Activated T-cell treated with anti-CD3 and anti-CD28 coated beads for 48 hours (primary cell): ENCODE measurements around the gene USP12.
"Not testable (repeated sequence)": the region's sequence is repeated elsewhere in the genome, so short reads cannot be mapped to it uniquely, and the experiment has no call there.

Source experiments
- DNase-seq: peaks from one replicate; pipeline ENCODE4 v3.0.0-alpha.2; 2020; ENCODE audit warnings: low read depth

Gene USP12, protein sequence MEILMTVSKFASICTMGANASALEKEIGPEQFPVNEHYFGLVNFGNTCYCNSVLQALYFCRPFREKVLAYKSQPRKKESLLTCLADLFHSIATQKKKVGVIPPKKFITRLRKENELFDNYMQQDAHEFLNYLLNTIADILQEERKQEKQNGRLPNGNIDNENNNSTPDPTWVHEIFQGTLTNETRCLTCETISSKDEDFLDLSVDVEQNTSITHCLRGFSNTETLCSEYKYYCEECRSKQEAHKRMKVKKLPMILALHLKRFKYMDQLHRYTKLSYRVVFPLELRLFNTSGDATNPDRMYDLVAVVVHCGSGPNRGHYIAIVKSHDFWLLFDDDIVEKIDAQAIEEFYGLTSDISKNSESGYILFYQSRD

GRCh38 chr13:27171244-27171826 lies at the start of gene USP12:
TSS of gene USP12 (minus strand) at chr13:27171811. CDS start at chr13:27171639, 172 bp downstream.
- DNase-seq = peak; percentile 29

DNA sequence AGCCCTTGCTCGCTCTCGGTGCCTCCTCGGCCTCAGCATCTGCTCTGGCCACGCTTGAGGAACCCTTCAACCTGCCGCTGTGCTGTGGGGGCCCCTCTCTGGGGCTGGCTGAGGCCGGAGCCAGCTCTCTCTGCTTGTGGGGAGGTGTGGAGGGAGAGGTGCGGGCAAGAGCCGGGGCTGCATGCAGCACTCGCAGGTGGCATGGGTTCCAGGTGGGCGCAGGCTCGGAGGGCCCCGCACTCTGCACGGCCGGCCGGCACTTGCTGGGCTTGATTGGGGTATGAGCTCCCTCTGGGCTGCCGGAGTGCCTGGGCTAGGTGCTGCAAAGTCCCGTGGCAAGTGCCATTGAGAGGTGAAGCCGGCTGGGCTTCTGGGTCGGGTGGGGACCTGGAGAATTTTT lies 48.0 kb upstream of the USP12 start:
- no peak for DNase-seq

DNA sequence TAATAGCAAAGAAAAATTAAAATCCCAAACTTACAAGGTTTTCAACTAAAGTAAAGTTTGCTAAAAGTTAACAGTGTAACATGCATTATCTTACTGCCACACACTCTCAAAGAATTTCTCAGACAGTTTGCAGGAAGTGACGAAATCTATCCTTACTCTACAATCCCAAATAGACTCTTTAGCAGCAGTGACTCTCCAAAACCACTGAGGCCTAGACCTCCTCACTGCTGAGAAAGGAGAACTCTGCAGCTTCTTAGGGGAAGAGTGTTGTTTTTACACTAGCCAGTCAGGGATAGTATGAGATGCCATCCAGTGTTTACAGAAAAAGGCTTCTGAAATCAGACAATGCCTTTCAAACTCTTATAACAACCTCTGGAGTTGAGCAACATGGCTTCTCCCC lies 47.2 kb upstream of the USP12 start:
- DNase-seq = not testable (repeated sequence)

DNA sequence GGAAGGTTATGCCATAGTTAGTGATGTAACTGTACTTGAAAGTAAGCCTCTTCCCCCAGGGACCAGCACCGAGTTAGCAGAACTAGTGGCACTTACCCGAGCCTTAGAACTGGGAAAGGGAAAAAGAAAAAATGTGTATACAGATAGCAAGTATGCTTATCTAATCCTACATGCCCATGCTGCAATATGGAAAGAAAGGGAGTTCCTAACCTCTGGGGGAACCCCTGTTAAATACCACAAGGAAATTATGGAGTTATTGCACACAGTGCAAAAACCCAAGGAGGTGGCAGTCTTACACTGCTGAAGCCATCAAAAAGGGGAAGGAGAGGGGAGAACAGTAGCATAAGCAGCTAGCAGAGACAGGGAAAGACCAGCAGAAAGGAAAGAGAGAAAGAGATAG lies 46.2 kb upstream of the USP12 start:
- DNase-seq = not testable (repeated sequence)

- not testable (repeated sequence) for DNase-seq
Measured at GRCh38 chr13:27213386-27213785, 41.8 kb upstream of the USP12 start.

DNA sequence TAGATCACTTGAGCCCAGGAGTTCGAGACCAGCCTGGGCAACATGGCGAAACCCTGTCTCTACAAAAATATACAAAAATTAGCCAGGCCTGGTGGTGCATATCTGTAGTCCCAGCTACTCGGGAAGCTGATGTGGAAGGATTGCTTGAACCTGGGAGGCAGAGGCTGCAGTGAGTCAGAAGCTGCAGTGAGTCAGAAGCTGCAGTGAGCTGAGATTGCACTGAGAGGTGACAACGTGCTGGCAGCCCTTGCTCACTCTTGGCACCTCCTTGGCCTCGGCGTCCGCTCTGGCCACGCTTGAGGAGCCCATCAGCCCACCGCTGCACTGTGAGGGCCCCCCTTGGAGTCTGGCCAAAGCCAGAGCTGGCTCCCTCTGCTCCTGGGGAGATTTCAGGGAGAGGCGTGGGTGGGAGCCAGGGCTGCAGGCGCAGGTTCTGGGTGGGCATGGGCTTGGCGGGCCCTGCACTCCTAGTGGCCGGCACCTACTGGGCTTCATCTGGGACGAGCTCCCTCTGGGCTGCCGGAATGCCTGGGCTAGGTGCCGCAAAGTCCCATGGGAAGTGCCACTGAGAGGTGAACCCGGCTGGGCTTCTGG lies 40.3 kb upstream of the USP12 start:
- DNase-seq = no peak

- DNase-seq = no peak
Measured at GRCh38 chr13:27211271-27211670, 39.7 kb upstream of the USP12 start.

DNA sequence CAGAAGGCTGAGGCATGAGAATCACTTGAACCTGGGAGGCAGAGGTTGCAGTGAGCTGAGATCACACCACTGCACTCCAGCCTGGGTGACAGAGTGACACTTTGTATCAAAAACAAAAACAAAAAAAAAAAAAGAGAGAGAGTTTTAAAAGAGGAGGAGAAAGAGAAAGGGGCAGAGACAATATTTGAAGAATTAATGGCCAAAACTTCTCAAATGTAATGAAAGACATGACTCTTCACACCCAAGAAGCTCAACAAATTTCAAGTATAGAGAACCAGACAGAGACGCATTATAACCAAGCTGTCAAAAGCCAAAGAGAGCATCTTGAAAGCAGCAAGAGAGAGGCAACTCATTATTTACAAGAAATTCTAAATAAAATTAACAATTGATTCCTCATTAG lies 36.9 kb upstream of the USP12 start:
- DNase-seq = no peak

GRCh38 chr13:27203854-27204253 lies 32.2 kb upstream of the USP12 start:
- DNase-seq = no peak

GRCh38 chr13:27203186-27203585 lies 31.6 kb upstream of the USP12 start:
- no peak for DNase-seq

DNA sequence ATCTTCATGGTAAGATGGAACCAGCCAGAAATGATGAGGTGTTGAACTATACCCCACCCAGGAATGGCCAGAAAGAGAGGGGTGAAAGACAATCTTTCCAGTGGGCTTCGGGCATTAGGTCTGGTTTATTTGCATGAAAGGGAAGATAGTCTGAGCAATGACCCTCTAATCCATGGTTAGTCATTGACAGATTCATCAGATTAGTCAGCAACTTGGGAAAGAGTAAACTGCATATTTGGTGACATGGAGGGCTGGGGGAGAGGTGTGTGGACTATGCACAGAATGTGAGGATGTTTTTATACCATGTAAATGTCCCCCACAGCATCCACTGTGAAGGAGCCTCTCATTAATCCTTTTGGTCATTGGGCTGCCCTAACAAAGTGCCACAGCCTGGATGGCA lies 30.1 kb upstream of the USP12 start:
- DNase-seq = no peak

- DNase-seq = no peak
Measured at GRCh38 chr13:27200413-27201070, 28.9 kb upstream of the USP12 start.

- DNase-seq = no peak
Measured at GRCh38 chr13:27199696-27200095, 28.1 kb upstream of the USP12 start.

GRCh38 chr13:27199211-27199610 lies 27.6 kb upstream of the USP12 start:
- DNase-seq = no peak

- no peak for DNase-seq
Measured at GRCh38 chr13:27194895-27195764, 23.5 kb upstream of the USP12 start.

GRCh38 chr13:27194209-27194608 lies 22.6 kb upstream of the USP12 start:
- no peak for DNase-seq

- DNase-seq = no peak
Measured at GRCh38 chr13:27193496-27193895, 21.9 kb upstream of the USP12 start.

- DNase-seq = no peak
Measured at GRCh38 chr13:27192973-27193372, 21.4 kb upstream of the USP12 start.

DNA sequence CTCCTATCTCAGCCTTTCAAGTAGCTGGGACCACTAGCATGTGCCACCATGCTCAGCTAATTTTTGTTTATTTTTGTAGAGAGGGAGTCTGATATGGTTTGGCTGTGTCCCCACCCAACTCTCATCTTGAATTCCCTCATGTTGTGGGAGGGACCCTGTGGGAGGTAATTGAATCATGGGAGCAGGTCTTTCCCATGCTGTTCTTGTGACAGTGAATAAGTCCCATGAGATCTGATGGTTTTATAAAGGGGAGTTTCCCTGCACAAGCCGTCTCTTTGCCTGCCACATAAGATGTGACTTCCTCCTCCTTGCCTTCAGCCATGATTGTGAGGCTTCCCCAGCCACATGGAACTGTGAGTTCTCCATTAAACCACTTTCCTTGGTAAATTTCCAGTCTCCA lies 20.8 kb upstream of the USP12 start:
- DNase-seq = not testable (repeated sequence)

GRCh38 chr13:27189192-27189591 lies 17.6 kb upstream of the USP12 start:
- DNase-seq = no peak

DNA sequence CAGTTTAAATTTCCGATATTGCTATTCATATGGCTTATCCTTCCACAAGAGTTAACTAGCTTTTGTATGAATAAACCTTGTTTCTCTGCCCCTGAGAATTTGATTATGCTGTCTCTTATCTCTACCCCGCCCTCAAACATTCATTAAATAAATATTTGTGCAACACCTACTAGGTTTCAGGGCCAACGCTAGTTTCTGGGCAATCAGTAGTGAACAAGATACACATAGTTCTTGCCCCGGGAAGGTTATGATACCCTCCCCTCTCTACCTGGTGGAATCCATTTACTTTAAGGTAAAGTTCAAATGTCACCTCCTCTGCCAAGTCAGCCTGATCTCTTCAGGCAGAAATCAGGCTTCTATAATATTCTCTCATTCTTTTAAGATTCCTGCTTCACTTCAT lies 16.6 kb upstream of the USP12 start:
- no peak for DNase-seq

- DNase-seq = no peak
Measured at GRCh38 chr13:27186295-27186694, 14.7 kb upstream of the USP12 start.
